Amygdala (tissue), 56 donors: ENCODE measurements around the gene NAPA.
"Not testable (repeated sequence)": the region's sequence is repeated elsewhere in the genome, so short reads cannot be mapped to it uniquely, and the experiment has no call there.

Experiments used
- DNase-seq, 56 donors: peaks; one replicate each; lab custom pipeline; 2025; lab: John Stamatoyannopoulos, UW

Gene NAPA

GRCh38 chr19:47489072-47489914, 25.6 kb downstream of the NAPA start:
- DNase-seq: no peak

DNA sequence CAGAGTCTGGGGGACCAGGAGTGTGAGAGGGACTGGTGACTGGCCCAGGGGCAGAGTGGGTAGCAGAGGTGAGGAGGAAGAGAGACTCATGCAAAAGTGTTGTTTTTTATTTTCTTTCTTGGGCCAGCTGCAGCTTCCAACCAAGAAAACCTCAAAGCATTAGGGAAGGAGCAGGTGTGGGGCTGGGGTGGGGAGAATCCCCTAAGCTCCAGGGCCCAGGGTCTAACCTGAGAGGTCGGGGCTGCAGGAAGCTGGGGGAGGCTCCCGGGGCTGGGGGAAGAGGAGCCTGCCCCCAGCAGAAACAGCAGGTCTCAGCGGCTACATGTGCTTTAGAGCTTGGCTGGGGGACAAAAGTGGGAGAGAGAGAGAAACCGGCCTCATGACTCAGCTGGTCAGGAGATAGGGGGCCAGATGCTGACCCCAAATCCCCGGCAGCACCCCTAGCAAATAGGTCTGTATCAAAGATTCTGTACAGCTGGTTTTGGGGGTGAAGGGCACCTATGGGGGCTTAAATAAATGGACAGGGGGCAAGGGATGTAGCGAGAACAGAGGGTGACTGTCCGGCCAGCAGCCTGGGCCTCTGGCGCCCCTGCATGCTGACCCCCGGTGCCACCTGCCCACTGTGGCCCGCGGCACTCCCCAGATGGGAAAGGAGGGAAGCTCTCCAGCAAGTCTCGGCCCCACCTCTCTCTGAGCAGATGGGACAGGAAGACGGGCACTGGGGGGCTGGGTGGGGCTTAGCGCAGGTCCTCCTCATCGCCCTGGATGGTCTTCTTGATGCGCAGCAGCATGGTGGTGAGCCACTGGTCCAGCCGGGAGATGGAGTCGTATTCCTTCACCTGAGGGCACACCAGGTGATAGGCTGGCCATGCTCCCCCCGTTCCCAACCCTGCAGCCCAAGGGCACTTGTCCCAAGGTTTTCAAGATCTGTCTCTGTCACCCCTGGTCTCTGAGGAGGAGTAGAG, 27.0 kb downstream of the NAPA start:
- DNase-seq: no peak

GRCh38 chr19:47486900-47487299, 28.0 kb downstream of the NAPA start:
- DNase-seq: peak in 1 of 56 donors; percentile 8

GRCh38 chr19:47486220-47486619, 28.6 kb downstream of the NAPA start:
- DNase-seq: not testable (repeated sequence)

DNA sequence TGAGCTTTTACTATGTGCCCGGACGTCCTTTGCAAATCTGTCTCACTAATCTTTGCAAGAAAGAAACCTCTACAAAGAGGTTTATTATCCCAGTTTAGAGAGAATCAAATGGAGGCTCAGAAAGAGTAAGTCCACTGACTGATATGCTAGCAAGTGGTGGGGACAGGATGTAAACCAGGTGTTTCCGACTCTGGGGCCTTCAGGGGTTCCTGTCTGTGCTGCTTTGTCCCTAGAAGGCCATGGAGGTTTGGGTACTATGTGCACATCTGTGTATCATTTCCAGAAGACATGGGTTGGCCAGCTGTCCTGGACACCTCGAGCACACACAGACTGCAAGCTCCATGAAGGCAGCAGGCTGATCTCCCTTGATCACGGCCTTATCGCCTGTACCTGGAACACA, 29.7 kb downstream of the NAPA start:
- DNase-seq: no peak

DNA sequence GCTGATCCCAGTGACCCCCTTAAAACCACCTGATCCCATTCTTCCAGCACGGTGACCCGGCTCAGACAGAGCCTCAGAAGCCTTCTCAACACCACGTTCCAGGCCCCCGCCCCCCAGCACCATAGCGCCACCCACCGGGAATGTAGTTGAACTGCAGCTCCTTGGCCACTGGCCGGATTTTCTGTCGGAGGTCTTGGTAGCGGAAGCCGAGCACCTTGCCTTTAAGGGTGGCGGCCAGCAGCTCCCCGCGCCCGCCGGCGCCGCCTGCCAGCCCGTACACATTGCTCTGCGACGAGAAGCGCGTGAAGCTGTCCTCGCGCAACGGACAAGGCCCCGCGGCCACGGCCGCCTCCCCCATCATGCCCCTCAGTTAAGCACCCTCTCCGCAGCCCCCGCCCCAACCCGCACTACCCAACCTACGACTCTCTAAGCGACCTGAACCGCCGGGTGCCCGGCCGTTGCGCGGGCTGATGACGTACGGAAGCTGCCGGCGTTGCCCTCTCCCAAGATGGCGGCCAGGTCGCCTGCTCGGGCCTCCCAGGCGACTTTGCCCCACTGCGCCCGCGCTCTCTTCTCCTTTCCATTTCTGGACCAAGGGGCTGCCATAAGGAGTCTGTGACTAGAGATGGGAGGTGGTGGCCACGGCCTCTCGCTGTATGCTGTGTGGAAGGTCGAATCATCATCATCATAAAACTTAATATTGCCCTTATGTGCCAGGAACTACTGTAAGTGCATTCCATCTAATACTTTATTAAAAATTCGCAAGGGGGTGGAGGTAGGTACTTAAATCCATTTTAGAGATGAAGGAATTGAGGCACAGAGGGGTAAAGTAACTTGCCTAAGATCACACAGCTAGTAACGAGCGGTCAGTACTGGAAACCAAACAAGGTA, 30.8 kb downstream of the NAPA start, which contains the start of gene KPTN:
KPTN (minus strand) TSS at position 420 of the 891 bp plus-strand sequence; CDS start at position 361, 59 bp downstream.
- DNase-seq: peak; percentile 66 to 97 (median 90)

GRCh38 chr19:47483200-47483599, 31.7 kb downstream of the NAPA start:
- DNase-seq: no peak

GRCh38 chr19:47481460-47482052, 33.3 kb downstream of the NAPA start:
- DNase-seq: no peak

- DNase-seq: no peak
Observed at GRCh38 chr19:47480658-47481057, 34.2 kb downstream of the NAPA start.

DNA sequence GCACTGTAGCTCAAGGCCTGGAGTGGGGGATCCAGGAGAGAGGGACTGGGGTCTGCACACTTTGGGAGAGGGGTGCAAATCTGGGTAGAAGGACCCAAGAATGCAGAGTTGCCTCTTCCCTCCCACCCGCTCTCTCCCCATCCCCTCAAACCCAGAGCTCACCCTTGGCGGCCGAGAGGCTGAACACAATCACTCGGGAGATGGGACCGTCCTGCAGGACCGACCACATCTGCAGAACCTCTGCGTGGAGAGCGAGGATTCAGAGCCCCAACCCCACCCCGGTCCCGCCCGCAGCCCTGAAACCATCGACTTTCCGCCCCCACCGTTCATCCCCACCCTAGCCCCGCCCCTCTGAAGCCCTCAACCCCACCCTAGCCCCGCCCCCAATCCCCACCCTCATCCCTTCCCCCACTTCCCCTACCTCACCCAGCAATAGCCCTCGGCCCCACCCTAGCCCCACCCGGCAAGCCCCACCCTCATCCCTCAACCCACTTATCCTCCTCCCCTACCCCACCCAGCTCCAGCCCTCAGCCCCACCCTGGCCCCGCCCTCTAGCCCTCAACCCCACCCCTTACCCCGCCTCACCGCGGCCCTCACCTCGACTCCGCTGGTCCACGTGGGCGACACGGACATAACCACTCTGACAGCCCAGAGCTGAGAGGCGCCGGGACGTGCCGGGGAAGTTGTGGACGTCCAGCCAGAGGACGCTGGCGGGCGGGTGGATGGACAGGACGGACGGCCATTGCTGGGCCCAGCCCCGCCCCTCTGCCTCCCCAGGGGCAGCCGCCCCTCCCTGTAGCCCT, 35.0 kb downstream of the NAPA start:
- peak in 2 of 56 donors; percentile 18 to 33 for DNase-seq

GRCh38 chr19:47476438-47476972, 38.4 kb downstream of the NAPA start:
- DNase-seq: no peak

GRCh38 chr19:47475465-47475864, 39.4 kb downstream of the NAPA start:
- no peak for DNase-seq

GRCh38 chr19:47473336-47473735, 41.5 kb downstream of the NAPA start:
- no peak for DNase-seq

DNA sequence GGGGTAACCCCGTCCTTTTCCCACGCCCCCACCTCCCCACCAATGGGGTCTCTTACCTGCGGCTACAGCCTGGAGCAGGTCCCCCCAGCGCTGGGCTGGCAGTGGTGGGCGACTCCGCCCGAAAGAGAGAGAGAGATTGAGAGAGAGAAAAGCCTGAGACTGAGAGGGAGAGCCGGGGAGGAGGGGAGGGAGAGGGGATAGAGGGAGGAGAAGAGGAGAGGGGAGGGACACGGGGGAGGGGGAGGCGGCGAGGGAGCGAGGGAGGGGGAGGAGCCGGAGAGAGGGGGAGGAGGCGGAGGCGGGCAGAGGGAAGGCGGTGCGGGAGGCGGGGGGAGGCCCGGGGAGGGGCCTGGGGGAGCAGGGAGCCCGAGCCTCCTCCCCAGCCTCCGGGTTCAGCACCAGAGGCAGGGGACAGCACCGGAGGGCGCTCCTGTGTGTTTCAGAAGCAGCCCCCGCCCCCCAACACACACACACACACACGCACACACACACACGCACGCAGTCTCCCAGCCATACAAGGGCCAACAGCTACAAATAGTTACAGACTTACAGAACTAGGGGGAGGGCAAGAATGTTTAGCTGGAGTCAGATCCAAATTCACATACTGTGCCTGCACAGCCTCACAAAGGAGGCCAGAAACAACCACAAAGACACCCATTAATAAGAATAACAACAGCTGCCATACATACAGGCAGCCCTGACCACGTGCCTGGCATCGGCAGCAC, 43.0 kb downstream of the NAPA start, which contains the start of gene SLC8A2:
SLC8A2 (minus strand) TSS at position 161 of the 725 bp plus-strand sequence. CDS start 5,490 bp downstream, outside the sequence.
- DNase-seq: peak in 40 of 56 donors; percentile 12 to 80 (median 46)

GRCh38 chr19:47471381-47471732, 43.5 kb downstream of the NAPA start:
- no peak for DNase-seq

DNA sequence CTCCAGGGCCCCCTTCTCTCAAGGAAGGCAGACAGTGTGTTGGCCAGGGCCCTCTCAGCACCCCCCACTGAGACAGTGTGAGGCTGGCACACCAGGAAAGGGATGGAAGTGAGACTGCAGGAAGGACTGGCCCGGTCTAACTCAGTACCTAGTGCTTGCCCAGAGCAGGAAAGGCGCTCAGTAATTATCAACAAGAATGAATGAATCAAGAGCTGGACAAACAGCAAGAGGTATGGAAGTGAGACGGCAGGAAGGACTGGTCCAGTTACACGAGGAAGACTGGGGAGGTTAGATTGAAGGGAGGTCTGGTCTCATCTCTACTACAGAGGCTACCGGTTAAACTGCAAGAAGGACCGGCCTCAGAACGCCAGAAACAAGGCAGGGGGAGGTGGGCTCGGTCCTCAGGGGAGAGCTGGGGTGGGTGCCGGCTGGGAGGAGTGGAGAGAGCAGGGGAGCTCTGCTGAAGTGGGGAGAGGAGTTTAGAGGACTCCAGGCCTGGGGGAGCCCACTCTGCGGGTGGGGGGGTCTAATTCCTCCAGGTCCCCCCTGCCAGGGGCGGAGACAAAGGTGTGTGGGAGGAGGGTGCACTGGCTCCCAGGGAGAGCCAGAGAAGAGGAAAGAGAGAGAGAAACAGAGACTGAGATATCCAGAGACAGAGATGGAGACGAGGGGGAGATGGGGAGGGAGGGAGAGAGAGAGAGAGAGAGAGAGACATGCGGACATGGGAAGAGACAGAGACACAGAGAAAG, 44.2 kb downstream of the NAPA start:
- no peak for DNase-seq

DNA sequence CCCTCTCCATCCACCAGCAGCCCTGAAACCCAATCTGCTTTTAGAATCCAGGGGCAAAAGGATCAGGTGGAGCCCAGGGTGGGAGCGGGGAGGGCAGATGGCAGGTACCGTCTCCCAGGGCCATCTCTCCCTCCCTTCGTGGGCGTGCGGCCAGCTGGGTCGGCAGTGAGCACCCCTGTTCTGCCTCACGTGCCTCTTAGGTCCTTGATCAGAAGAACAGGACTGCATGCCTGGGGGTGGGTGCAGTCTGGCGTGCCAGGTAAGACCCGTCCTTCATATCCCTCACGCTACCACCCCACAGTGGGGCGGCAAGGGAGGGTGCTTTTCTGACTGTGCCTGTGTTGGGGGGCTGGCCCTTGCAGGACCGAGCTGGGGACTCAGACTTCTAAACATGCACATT, 45.1 kb downstream of the NAPA start:
- DNase-seq: peak in 1 of 56 donors; percentile 7
